ENCODE data around the gene IL34. TPM values are rescaled to one million over a fixed set of nuclear protein-coding genes. Genes with fewer than 3 reads are reported as not detected.

The IL34 gene
- total and polyA plus RNA-seq, 4 donors: 0.25 to 0.93 (median 0.42) TPM

- Histone ChIP-seq H3K4me1 (ENCODE audit: control insufficient read depth in 4 of 4, insufficient read depth in 4 of 4, low read length in 3 of 4) (peaks cover 6 to 21% (median 12%) of the 10 kb centered on the region in 4 donors), H3K36me3 (ENCODE audit: control insufficient read depth in 4 of 4, insufficient read depth in 3 of 4, low read depth in 1 of 4, low read length in 3 of 4) (peaks cover 0 to 2% (median 1%) of the 10 kb centered on the region in 4 donors), H3K9ac (ENCODE audit: low read depth in 1 of 2, low read length in 2 of 2) (no peak overlapping the region), H3K9me3 (ENCODE audit: control insufficient read depth in 4 of 4, low read length in 3 of 4) (no peaks in the 10 kb centered on the region), H3K4me3 (ENCODE audit: low read depth in 1 of 3, low read length in 3 of 3) (no peak overlapping the region), H3K27me3 (ENCODE audit: control insufficient read depth in 4 of 4, insufficient read depth in 4 of 4, low read length in 3 of 4) (no peaks in the 10 kb centered on the region), H3K27ac (ENCODE audit: low read depth in 1 of 2, low read length in 2 of 2) (no peak overlapping the region)
- TF ChIP-seq REST (IDR thresholded peaks at IDR 0.05) (no peak), FOXA2 (IDR thresholded peaks at IDR 0.05) (no peak), EGR1 (IDR thresholded peaks at IDR 0.05; ENCODE audit: low read depth in 2 of 2) (no peak), CTCF (IDR thresholded peaks at IDR 0.05; ENCODE audit: low read depth, low read length, missing input control) (no peak), RXRA (IDR thresholded peaks at IDR 0.05) (peak in 1 of 2 donors; percentile 21), NR2F2 (IDR thresholded peaks at IDR 0.05) (peak; percentile 19), GABPA (IDR thresholded peaks at IDR 0.05 in 1 of 2, conservative IDR thresholded peaks at IDR 0.05 in 1 of 2) (no peak), FOXA1 (IDR thresholded peaks at IDR 0.05) (no peak), TAF1 (conservative IDR thresholded peaks at IDR 0.05) (no peak), JUND (IDR thresholded peaks at IDR 0.05) (no peak), ZBTB33 (IDR thresholded peaks at IDR 0.05) (no peak), ATF3 (IDR thresholded peaks at IDR 0.05) (no peak), HNF4G (IDR thresholded peaks at IDR 0.05) (no peak), HNF4A (conservative IDR thresholded peaks at IDR 0.05) (no peak), YY1 (IDR thresholded peaks at IDR 0.05) (no peak), MAX (IDR thresholded peaks at IDR 0.05) (no peak)
- 92% methylated on average over 17 of the region's 17 CpGs for WGBS
- no peak for DNase-seq (ENCODE audit: low spot score)
Observed at GRCh38 chr16:70694088-70694867, 47.9 kb downstream of the IL34 start.
